Gastroesophageal sphincter (tissue), 3 donors: Measurements from ENCODE around the gene MFSD6L.

Experiments
- EP300 ChIP-seq: sonication (generic); formaldehyde crosslinking; IDR thresholded peaks from one replicate; pipeline ENCODE4 v1.6.1; 2017; ENCODE audit warnings: antibody characterized with exemption, mild to moderate bottlenecking
- TF ChIP-seq, protein P1 (sequence below), 4 experiments: fragments of 200-600 bp in 2 of 4; fragments of 450-650 bp in 2 of 4; sonication (generic) in 1 of 4; IDR thresholded peaks; one replicate each; pipeline ENCODE4 v1.5.1; 2017 to 2019; ENCODE audit warnings: antibody characterized with exemption in 4 of 4, mild to moderate bottlenecking in 2 of 4, moderate library complexity in 2 of 4

- TF ChIP-seq EP300 = no peak
- TF ChIP-seq, protein P1, sequence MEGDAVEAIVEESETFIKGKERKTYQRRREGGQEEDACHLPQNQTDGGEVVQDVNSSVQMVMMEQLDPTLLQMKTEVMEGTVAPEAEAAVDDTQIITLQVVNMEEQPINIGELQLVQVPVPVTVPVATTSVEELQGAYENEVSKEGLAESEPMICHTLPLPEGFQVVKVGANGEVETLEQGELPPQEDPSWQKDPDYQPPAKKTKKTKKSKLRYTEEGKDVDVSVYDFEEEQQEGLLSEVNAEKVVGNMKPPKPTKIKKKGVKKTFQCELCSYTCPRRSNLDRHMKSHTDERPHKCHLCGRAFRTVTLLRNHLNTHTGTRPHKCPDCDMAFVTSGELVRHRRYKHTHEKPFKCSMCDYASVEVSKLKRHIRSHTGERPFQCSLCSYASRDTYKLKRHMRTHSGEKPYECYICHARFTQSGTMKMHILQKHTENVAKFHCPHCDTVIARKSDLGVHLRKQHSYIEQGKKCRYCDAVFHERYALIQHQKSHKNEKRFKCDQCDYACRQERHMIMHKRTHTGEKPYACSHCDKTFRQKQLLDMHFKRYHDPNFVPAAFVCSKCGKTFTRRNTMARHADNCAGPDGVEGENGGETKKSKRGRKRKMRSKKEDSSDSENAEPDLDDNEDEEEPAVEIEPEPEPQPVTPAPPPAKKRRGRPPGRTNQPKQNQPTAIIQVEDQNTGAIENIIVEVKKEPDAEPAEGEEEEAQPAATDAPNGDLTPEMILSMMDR (IDR thresholded peaks at IDR 0.05) = no peak
Measured at GRCh38 chr17:8801135-8801840, 2.1 kb upstream of the MFSD6L start.
